NCI-H748 (cell line): ENCODE results near the gene MTMR2.
"Not testable (repeated sequence)": the region's sequence is repeated elsewhere in the genome, so short reads cannot be mapped to it uniquely, and the experiment has no call there.

ENCODE experiments used
- DNase-seq: peaks from one replicate; lab custom pipeline; 2025; ENCODE audit not compliant: unreplicated experiment; lab: John Stamatoyannopoulos, UW

Gene MTMR2

DNA sequence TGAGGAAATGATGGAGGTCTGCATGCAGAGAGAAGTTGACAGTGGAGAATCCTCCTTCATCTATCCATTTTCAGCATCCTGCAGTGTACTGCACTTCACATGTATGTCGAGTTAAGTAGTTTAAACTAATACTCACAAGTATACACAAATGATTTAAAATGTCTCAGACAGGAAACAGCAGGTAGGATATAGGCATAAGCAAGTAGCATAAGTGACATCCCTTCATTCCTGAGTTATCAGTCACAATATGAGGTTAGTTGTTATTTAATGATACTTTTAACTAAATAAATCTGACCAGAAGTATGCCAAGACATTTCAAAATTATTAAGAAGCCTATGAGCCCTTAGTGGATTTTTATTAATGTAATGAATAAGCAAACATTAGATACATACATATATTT lies 37.4 kb downstream of the MTMR2 start:
- DNase-seq, result no peak

DNA sequence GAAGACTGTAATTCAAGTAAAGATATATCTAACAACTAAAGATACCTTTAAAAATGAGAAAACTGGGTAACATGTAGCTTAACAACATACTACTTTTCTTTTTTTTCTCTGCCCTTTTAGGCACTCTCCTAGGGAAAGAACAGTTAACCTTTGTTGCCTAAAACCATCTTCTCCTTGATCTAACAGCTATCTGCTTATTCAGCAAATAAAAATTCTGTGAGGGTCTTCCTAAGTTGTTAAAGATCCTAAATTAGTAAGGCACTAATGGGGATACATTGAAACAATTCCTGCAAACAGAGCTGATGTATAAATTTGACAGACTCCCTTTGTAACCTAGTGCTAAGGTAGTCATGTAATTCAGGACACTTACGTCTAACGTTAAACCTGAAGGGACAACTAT lies 39.1 kb downstream of the MTMR2 start:
- DNase-seq, result no peak

DNA sequence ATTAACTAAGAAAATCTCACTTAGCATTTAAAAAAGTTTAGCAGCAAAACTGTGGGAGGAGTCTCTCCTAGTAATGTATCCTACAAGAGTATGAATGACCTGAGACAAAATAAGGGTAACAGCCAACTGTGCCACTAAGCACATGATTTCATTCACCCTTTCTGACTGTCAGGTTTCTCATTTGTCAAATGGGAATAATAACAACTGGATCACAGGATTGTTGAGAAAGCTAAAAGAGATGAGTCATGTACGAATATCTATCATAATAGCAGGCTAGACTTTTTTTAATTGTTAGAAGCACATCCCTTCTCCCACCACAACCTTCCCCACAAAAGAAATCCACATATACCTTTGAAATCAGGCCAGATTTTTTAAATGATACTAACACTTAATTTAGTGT lies 39.5 kb downstream of the MTMR2 start:
- DNase-seq, result no peak

- no peak for DNase-seq
Measured at GRCh38 chr11:95883381-95883780, 40.5 kb downstream of the MTMR2 start.

DNA sequence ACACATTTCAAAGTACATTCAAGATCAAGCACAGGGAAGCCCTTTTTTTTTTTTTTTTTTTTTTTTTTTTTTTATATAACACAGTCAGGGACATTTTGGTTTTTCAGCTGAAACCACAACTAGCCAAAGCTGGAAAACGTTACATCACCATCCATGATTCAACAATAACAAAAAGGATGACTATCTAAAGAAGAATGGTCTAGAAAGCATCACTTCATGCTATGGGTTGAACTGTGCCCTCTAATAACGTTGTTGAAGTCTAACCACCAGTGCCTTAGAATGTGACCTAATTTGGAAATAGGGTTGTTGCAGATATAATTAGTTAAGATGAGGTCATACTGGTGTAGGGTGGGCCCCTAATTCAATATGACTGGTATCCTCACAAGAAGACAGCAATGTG lies 46.6 kb downstream of the MTMR2 start:
- no peak for DNase-seq

DNA sequence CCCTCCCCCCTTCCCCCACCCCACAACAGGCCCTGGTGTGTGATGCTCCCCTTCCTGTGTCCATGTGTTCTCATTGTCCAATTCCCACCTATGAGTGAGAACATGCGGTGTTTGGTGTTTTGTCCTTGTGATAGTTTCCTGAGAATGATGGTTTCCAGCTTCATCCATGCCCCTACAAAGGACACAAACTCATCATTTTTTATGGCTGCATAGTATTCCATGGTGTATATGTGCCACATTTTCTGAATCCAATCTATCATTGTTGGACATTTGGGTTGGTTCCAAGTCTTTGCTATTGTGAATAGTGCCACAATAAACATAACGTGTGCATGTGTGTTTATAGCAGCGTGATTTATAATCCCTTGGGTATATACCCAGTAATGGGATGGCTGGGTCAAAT lies 53.0 kb downstream of the MTMR2 start:
- DNase-seq, result not testable (repeated sequence)

GRCh38 chr11:95867105-95867504 lies 56.8 kb downstream of the MTMR2 start:
- no peak for DNase-seq

GRCh38 chr11:95863486-95864140 lies 60.3 kb downstream of the MTMR2 start:
- no peak for DNase-seq

DNA sequence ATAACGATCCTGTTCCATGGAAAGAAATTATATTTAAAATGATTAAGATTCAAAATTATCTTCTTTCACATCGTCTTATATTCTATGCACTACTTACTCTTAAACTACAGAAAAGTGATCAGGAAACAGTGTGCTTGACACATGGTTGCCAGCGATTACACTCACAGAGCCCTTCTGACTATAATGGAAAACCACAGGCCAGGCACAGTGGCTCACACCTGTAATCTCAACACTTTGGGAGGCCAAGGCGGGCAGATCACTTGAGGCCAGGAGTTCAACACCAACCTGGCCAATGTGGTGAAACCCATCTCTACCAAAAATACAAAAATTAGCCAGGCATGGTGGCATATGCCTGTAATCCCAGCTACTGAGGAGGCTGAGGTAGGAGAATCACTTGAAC lies 63.9 kb downstream of the MTMR2 start:
- DNase-seq, result not testable (repeated sequence)

GRCh38 chr11:95854362-95854761 lies 69.5 kb downstream of the MTMR2 start:
- not testable (repeated sequence) for DNase-seq

GRCh38 chr11:95853862-95854261 lies 70.0 kb downstream of the MTMR2 start:
- no peak for DNase-seq

GRCh38 chr11:95853138-95853537 lies 70.8 kb downstream of the MTMR2 start:
- no peak for DNase-seq

DNA sequence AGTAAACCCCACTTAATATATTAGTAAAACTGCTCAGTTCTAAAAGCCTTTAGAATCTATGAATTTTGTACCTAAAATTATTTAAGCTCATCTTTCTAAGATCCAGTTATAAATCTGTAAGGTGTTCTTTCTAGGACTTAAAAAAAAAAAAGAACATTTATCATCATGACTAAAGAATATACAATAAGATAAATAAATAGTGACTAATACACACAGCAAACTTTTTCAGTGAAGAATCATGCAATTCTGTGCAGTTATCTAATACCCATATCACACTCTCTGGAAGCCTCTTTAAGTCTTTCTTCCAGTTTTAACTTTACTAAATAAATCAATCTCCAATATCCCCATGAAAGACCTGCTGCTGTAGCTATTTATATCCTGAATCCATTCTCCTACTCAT lies 73.8 kb downstream of the MTMR2 start:
- no peak for DNase-seq

GRCh38 chr11:95849087-95849825 lies 74.7 kb downstream of the MTMR2 start:
- peak; percentile 4 for DNase-seq

- no peak for DNase-seq
Measured at GRCh38 chr11:95845167-95845566, 78.7 kb downstream of the MTMR2 start.

- peak; percentile 53 for DNase-seq
Measured at GRCh38 chr11:95835768-95836488, 88.0 kb downstream of the MTMR2 start.

- no peak for DNase-seq
Measured at GRCh38 chr11:95835351-95835750, 88.6 kb downstream of the MTMR2 start.

GRCh38 chr11:95833378-95833777 lies 90.5 kb downstream of the MTMR2 start:
- no peak for DNase-seq

GRCh38 chr11:95832763-95833162 lies 91.1 kb downstream of the MTMR2 start:
- DNase-seq, result no peak

- DNase-seq, result no peak
Measured at GRCh38 chr11:95831198-95831883, 92.6 kb downstream of the MTMR2 start.

DNA sequence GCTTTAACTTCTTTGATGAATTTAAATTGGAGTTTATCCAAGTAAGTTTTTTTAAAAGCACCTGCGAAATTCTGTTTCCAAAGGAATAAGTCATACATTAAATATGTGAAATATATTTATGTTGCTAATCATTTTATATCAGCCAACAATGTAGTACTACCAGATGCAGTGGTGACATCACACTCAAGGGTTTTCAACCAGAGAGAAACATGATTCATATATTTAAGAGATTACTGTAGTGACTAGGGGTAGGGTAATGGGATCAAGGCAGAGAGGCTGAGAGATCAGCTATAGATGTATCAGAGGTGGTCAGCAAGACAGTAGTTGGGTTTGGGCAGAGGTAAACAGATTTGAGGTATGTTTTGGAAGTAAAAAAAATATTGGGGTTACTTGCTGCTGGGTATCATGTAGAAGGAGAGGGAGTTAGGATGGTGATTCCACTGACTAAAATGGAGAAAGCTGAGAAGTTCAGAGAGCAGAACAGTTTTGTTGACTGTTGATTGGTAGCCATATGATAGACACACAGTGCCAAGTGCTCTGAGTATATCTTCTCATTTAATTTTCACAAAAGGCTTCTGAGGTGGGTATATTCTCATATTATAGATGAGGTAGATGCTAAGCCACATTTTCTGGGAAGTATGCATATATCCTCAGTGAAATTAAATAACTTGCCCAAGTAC lies 94.2 kb downstream of the MTMR2 start:
- DNase-seq, result no peak
